C4-2B (cell line): ENCODE results near the gene ACVR1.

Experiments
- ZFX ChIP-seq: fragments of 450-650 bp; IDR thresholded peaks from 2 replicates; pipeline ENCODE4 v1.6.1; 2017
- TF ChIP-seq, protein P1 (sequence below): fragments of 450-650 bp; conservative IDR thresholded peaks from 2 replicates; pipeline ENCODE4 v1.5.1; 2017; ENCODE audit warnings: mild to moderate bottlenecking

DNA sequence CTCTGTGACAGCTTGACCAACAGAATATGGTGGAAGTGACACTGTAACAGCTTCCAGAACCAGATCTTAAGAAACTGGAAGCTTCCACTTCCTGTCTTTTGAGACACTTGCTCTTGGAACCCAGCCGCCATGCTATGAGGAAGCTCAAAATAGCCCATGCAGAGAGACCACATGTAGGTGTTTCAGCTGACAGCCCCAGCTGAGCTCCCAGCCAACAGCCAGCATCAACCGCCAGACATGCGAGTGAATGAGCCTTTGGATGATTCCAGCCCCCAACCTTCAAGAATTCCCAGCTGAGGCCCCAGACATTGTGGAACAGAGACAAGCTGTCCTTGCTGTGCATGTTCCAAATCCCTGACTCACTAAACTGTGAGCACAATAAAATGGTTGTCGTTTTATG lies 27.9 kb downstream of the ACVR1 start:
- TF ChIP-seq, protein P1, sequence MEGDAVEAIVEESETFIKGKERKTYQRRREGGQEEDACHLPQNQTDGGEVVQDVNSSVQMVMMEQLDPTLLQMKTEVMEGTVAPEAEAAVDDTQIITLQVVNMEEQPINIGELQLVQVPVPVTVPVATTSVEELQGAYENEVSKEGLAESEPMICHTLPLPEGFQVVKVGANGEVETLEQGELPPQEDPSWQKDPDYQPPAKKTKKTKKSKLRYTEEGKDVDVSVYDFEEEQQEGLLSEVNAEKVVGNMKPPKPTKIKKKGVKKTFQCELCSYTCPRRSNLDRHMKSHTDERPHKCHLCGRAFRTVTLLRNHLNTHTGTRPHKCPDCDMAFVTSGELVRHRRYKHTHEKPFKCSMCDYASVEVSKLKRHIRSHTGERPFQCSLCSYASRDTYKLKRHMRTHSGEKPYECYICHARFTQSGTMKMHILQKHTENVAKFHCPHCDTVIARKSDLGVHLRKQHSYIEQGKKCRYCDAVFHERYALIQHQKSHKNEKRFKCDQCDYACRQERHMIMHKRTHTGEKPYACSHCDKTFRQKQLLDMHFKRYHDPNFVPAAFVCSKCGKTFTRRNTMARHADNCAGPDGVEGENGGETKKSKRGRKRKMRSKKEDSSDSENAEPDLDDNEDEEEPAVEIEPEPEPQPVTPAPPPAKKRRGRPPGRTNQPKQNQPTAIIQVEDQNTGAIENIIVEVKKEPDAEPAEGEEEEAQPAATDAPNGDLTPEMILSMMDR, result no peak
- TF ChIP-seq ZFX, result no peak
